Embryonic facial prominence (tissue), 1 donor: Measurements from ENCODE around the gene BLACAT1.
"Not testable (repeated sequence)": the region's sequence is repeated elsewhere in the genome, so short reads cannot be mapped to it uniquely, and the experiment has no call there.

Experiments used
- DNase-seq: peaks from one replicate; pipeline ENCODE4 v3.0.0-alpha.2; 2016; ENCODE audit errors: extremely low spot score

BLACAT1 gene

GRCh38 chr1:205484985-205485967 lies 29.4 kb upstream of the BLACAT1 start:
- peak; percentile 42 for DNase-seq

DNA sequence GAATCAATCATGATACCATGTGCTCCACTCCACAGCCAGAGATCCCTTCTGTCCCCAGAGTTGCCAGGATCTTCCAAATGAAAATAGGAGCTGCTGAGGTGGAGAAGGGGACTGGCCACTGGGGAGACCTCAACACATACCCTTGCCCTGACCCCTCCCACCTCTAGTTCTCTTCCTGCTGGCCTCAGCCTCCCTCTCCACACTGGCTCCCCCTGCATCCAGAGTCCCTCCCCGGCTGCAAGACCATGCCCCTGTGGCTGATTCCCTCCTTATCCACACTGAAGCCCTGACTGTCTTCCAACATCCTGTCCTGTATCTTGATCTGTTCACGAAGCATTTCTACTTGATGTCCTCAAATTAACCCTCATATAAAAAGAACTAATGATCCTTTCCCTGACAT lies 27.5 kb upstream of the BLACAT1 start:
- no peak for DNase-seq

- not testable (repeated sequence) for DNase-seq
These were observed 26.7 kb upstream of the BLACAT1 start for GRCh38 chr1:205482587-205482986.

DNA sequence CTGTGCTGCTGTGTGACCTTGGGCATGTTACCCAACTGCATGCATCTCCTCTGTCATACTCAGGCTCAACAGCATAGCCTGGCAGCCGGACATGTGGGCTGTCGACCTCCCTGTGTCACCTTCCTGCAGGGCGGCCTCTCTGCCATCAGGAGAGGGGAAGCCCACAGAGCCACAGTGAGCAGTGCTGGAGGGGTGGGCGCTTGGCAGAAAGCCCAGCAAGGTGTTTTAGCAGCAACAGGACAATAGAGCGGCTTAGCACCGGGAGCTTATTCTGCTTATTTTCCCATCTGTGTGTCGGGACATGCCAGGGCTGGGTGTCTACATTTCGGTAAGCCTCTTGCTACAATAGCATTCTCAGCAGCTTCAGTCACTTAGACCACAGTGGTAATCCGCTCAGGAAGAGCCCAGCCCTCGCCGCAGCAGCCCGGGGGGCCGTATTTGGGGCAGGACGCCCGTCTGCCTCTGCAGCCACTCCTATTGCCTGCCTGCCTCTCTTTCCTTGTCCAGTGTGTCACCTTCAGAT lies 25.8 kb upstream of the BLACAT1 start:
- peak; percentile 22 for DNase-seq

GRCh38 chr1:205481218-205481617 lies 25.4 kb upstream of the BLACAT1 start:
- no peak for DNase-seq

DNA sequence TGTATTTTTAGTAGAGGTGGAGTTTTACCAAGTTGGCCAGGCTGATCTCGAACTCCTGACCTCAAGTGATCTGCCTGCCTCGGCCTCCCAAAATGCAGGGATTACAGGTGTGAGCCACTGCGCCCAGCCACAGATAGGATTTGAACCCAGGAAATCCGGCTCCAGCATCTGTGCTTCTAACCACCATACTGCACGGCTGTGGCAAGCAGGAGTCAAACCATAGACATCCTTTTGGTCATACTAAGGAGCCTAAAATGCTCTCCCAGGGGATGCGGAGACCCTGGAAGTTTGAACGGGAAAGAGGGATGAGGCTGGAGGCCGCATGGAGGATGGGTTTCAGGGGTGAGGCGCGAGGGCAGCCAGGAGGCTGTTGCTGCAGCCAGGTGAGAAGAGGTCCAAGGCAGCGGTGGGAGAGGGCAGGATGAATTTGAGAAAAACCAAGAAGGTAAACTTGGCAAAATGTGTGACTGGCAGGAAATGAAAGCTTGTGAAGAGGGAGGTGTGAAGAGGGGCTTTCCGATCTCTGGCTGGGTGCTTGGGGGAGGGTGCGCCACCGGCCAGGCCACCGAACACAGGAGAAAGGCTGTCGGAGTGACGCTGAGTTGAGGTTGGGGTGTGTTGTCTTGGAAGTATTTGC lies 24.6 kb upstream of the BLACAT1 start:
- no peak for DNase-seq

DNA sequence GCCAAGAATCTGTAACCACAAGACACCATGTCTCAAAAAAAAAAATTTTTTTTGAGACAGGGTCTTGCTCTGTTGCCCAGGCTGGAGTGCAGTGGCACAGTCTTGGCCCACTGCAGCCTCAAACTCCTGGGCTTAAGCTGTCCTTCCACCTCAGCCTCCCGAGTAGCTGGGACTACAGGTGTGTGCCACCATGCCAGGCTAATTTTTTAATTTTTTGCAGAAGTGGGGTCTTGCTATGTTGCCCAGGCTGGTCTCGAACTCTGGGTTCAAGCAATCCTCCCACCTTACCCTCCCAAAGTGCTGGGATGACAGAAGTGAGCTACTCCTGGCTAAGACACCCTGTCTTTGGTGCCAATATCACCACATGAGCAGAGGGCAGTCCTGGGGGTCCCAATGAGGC lies 23.1 kb upstream of the BLACAT1 start:
- not testable (repeated sequence) for DNase-seq

DNA sequence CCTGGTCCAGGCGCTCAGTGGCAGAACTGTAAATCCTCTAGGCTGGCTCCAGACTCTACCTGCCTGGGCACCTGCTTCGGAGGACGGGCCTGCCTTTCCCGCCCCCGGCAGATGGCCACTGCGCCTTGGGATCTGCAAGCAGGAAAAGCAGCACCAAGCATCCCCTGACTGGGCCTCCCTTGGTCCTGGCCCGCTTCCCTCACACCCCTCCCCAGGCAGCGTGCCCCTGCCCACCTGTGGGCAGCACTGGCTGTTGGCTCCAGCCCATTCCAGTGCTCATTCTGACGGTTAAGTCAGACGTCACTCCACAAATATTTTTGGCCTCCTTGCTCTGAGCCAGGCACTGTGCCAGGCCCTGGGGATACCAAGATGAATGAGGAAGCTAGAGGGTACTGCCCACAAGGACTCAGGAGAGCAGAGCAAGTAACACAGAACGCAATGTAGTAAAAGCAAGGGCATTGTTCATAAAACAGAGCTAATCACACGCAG lies 22.0 kb upstream of the BLACAT1 start:
- peak; percentile 53 for DNase-seq

DNA sequence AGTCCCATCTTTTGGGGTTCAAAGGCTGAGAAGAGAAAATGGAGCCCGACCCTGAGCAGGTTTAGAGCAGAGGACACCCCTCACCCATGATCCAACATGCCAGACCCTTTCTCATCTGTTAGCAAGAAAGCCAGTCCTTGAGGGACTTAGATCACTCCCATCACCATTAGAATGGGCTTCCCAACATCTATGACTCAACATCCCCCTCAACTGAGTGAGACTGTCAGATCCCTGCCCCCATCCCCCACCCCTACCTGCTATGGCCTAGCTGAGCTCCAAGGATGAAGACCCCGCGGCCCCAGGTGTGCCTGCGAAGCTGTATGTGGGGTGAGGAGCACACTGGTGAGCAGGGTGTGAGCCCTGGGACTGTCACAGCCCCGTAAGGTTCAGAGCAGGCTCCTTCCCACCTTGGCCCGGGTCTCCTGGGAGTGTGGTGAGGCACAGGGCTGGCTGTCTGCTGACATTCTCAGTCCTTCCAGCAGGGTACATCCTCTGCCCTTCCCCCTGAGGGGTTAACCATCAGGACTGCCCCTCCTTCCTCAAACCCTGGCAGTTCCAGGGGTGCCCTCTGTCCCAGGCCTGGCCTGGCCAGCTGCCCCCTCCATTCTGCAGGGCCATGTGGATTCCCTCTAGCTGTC lies 21.4 kb upstream of the BLACAT1 start:
- no peak for DNase-seq

DNA sequence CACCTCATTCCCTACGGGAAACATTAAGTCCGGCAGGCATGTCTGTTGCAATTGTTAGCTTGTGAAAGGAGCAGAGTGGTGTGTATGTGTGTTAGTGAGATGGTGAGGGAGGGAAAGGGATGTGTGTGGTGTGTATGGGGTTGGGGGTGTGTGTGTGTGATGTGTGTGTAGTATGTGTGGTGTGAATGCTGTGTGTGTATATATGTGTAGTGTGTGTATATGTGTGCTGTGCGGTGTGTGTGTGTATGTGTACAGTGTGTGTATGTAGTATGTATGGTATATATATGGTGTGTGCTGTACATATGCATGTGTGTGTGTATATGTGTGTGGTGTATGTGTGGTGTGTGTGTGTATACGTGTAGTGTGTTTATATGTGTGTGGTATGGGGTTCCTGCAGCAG lies 20.8 kb upstream of the BLACAT1 start:
- DNase-seq, result no peak

DNA sequence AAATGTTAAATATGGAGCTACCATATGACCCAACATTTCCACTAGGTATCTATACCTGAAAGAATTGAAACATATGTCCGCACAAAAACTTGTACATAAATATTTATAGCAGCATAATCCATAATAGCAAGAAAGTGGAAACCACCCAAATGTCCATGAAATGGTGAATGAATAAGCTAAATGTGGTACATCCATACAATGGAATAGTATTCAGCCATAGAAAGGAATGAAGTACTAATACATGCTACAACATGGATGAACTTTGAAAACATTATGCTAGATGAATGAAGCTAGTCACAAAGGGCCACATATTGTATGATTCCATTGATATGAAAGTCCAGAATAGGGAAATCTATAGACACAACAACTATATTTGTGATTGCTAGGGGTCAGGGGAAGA lies 20.0 kb upstream of the BLACAT1 start:
- DNase-seq, result no peak

DNA sequence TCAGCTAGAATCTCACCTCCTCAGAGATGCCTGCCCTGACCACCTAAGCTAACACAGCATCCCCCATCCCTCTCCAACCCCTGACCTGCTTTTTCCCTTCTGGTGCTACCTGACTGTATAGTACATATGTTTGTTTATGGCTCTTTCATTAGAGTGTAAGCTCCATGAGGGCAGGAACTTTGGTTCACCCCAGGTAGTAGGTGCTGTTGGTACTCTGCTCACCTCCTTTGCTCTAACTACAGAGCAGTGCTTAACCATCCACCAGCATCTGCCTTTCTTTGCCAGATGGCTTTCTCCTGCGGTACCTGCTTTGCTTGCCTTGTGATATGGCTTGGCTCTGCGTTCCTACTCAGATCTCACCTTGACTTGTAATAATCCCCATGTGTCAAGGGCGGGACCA lies 18.7 kb upstream of the BLACAT1 start:
- DNase-seq, result no peak

DNA sequence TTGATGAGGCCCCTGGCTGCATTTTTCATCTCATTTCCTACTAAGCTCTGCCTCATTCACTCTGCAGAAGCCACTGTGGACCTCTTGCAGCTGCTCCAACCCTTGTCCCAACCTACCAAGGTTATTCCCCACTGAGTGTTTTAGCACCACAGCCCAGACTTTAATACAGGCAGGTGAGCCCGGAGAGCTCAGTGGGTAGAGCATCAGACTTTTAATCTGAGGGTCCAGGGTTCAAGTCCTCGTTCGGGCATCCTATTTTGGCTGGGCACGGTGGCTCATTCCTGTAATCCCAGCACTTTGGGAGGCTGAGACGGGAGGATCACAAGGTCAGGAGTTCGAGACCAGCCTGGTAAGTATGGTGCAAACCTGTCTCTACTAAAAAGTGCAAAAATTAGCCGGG lies 18.1 kb upstream of the BLACAT1 start:
- DNase-seq, result no peak

DNA sequence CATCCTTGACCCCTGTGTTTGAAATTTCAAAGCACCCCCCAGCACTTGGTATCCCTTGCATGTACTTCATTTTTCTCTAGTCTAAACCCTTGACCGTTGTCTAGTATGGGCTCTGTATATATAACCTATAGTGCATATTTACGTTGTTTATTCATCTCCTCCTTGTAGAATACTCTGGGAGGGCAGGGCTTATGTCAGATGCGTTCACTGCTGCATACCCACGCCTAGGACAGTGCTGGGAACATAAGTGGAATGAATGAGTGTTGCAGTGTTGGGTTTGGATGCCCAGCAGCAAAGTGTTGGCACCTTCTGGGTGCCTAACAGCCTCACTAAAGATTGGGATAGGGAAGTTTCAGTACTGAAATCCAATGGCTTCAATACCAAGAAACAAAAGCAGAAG lies 17.6 kb upstream of the BLACAT1 start:
- no peak for DNase-seq

GRCh38 chr1:205472737-205473441 lies 17.0 kb upstream of the BLACAT1 start:
- no peak for DNase-seq

GRCh38 chr1:205470131-205470530 lies 14.3 kb upstream of the BLACAT1 start:
- DNase-seq, result no peak

DNA sequence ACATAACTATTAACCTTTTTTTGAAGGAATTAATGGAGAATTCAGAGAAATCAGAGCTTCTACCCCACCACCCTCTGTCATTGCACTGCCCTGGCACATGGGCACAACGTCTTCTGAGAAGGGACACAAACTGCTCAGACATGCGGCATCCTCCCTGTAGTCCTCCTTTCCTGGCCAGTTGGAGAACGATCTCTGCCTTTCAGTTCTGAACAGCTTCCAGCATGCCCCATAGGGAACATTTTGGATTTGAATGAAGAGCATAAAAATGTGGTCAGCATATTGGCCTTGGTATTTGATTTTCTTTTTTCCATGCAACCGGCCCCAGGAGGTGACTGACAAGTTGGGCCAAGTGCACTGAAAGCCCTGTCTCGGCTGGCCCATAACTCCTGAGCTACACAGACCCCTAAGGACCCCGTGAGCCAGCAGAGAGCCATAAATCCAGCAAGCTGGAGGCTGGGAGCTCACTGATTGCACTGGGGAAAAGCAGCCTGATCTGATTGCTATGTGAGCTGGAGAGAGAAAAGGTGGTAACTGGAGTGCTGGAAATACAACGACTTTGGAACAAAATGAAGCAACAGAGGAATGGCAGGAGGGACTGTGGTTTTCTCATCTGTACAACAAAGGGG lies 10.9 kb upstream of the BLACAT1 start:
- DNase-seq, result no peak

- no peak for DNase-seq
These were observed 9.5 kb upstream of the BLACAT1 start for GRCh38 chr1:205465392-205465791.

DNA sequence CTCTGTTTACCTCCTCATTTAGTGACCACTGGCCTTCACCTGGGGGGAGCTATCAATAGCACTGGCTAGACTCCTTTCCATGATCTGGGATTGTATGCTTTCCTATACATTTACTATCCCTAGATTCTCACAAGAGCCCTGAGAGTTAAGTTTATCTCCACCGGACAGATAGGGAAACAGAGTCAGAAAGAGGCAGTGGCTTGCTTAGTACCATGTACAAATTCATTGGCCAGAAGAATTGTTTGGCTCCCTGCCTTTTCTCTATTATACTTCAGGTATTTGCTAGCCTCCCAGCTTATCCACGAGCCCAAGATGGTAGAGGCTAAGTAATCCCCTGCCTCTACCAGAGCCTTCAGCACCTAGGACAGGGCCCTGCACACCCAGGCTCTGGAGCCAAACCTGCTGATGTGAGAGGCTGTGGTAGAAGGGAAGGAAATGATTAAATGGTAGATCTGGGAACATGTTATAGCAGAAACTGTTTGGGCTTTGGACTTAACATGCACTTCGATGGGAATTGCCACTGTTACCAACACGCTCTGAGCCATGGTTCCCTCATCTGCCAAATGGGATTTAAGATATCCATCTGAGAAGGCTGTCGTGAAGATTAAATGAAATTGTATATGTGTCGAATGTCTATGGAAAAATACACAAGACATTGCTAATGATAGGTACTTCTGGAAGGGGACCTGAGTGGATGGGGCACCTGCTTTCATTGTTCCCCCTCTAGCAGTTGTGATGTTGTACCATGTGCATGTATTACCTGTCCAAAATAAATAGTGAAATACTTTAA lies 3.1 kb upstream of the BLACAT1 start:
- peak; percentile 34 for DNase-seq
